Measurements from ENCODE around the gene SLC1A4.

The SLC1A4 gene

DNA sequence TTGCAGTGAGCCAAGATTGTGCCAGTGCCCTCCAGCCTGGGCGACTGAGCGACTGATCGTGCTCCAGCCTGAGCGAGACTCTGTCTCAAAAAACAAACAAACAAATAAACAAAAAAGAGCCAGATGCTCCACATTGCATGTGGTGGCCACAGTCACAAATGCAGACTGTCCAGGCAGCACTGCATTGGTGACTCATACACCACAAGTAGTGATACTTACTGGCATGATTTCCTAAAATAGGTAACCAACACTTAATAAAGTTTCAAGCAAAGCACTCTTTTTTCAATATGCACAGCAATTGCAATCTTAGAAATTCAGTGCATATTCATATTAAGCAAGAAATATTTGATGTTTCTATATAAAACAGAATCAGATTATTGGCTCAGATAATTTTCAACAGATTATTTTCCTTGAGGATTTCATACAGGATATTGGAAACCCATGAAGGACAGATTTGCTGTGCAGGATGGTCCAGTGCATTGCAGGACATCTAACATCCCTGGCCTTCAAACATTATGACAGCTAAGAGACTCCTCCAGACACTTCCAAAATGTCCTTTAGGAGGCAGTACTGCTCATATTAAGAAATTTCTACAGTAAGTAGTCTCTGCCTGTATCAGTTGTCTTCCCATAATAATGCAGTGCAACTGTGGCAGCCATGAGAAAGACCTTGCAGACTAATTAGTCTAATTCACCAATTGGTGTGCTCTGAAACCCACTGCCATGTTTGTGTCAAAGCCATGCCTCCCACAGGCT is 10.5 kb upstream of the SLC1A4 start:
- DNase-seq (ENCODE audit: low spot score) = no peak
- Histone ChIP-seq H2BK120ac (ENCODE audit: low read depth, low read length) (no peak overlapping the region), H2BK5ac (ENCODE audit: low read length) (no peak overlapping the region), H2AFZ (ENCODE audit: low read length) (no peak overlapping the region), H3K9me3 (replicated peaks in 1 of 2; ENCODE audit: control insufficient read depth in 2 of 2, insufficient read depth in 1 of 2, low read depth in 1 of 2, low read length in 2 of 2) (no peaks in the 10 kb centered on the region), H3K23ac (ENCODE audit: low read depth, low read length, poor library complexity) (no peak overlapping the region), H3K4me2 (ENCODE audit: insufficient read depth, low read length, poor library complexity, severe bottlenecking) (no peak overlapping the region), H2BK15ac (ENCODE audit: low read length) (no peak overlapping the region), H3K79me1 (ENCODE audit: low read depth, low read length) (no peaks in the 10 kb centered on the region), H4K91ac (ENCODE audit: low read depth, low read length, poor library complexity) (no peak overlapping the region), H4K8ac (ENCODE audit: low read depth, low read length) (no peak overlapping the region), H2BK12ac (ENCODE audit: low read length) (no peak overlapping the region), H3K9ac (ENCODE audit: low read depth, low read length, poor library complexity) (no peak overlapping the region), H3K14ac (ENCODE audit: low read length) (no peak overlapping the region), H3K4me3 (ENCODE audit: low read length in 2 of 2) (no peak overlapping the region), H3K27ac (replicated peaks; ENCODE audit: low read length) (no peak overlapping the region), H3K4me1 (ENCODE audit: control insufficient read depth in 2 of 2, insufficient read depth in 1 of 2, low read depth in 1 of 2, low read length in 2 of 2) (peaks cover 3 to 8% of the 10 kb centered on the region in 2 donors), H3K36me3 (replicated peaks in 1 of 2; ENCODE audit: control insufficient read depth in 2 of 2, insufficient read depth in 2 of 2, low read length in 2 of 2) (no peaks in the 10 kb centered on the region), H2AK5ac (ENCODE audit: low read depth, low read length) (no peak overlapping the region), H3K4ac (ENCODE audit: low read length) (no peak overlapping the region), H3K27me3 (ENCODE audit: control insufficient read depth in 3 of 3, insufficient read depth in 3 of 3, low read depth in 1 of 3, low read length in 3 of 3) (peaks cover 0 to 3% (median 0%) of the 10 kb centered on the region in 3 experiments), H3K18ac (ENCODE audit: low read length) (no peak overlapping the region)
- WGBS, 2 donors (ENCODE audit: extremely low coverage in 2 of 2, insufficient read length in 2 of 2, insufficient replicate concordance in 1 of 2) = no CpG with 5 or more reads among the region's 4 CpGs

- Histone ChIP-seq H3K18ac (ENCODE audit: low read length) (no peak overlapping the region), H3K79me1 (ENCODE audit: low read depth, low read length) (no peaks in the 10 kb centered on the region), H4K91ac (ENCODE audit: low read depth, low read length, poor library complexity) (no peak overlapping the region), H2AFZ (ENCODE audit: low read length) (no peak overlapping the region), H2BK15ac (ENCODE audit: low read length) (no peak overlapping the region), H4K8ac (ENCODE audit: low read depth, low read length) (no peak overlapping the region), H3K9me3 (replicated peaks in 1 of 2; ENCODE audit: control insufficient read depth in 2 of 2, insufficient read depth in 1 of 2, low read depth in 1 of 2, low read length in 2 of 2) (no peaks in the 10 kb centered on the region), H3K9ac (ENCODE audit: low read depth, low read length, poor library complexity) (no peak overlapping the region), H3K27ac (replicated peaks; ENCODE audit: low read length) (no peak overlapping the region), H2BK12ac (ENCODE audit: low read length) (no peak overlapping the region), H2BK120ac (ENCODE audit: low read depth, low read length) (no peak overlapping the region), H3K27me3 (ENCODE audit: control insufficient read depth in 3 of 3, insufficient read depth in 3 of 3, low read depth in 1 of 3, low read length in 3 of 3) (peaks cover 0 to 3% (median 0%) of the 10 kb centered on the region in 3 experiments), H3K4me3 (ENCODE audit: low read length in 2 of 2) (no peak overlapping the region), H3K4me2 (ENCODE audit: insufficient read depth, low read length, poor library complexity, severe bottlenecking) (no peak overlapping the region), H2AK5ac (ENCODE audit: low read depth, low read length) (no peak overlapping the region), H3K4me1 (ENCODE audit: control insufficient read depth in 2 of 2, insufficient read depth in 1 of 2, low read depth in 1 of 2, low read length in 2 of 2) (peaks cover 3 to 8% of the 10 kb centered on the region in 2 donors), H3K4ac (ENCODE audit: low read length) (no peak overlapping the region), H2BK5ac (ENCODE audit: low read length) (no peak overlapping the region), H3K36me3 (replicated peaks in 1 of 2; ENCODE audit: control insufficient read depth in 2 of 2, insufficient read depth in 2 of 2, low read length in 2 of 2) (no peaks in the 10 kb centered on the region), H3K14ac (ENCODE audit: low read length) (no peak overlapping the region), H3K23ac (ENCODE audit: low read depth, low read length, poor library complexity) (no peak overlapping the region)
- no peak for DNase-seq (ENCODE audit: low spot score)
- no CpG with 5 or more reads among the region's 1 CpG for WGBS, 2 donors (ENCODE audit: extremely low coverage in 2 of 2, insufficient read length in 2 of 2, insufficient replicate concordance in 1 of 2)
These were observed 9.5 kb upstream of the SLC1A4 start for GRCh38 chr2:64979744-64980143.

DNA sequence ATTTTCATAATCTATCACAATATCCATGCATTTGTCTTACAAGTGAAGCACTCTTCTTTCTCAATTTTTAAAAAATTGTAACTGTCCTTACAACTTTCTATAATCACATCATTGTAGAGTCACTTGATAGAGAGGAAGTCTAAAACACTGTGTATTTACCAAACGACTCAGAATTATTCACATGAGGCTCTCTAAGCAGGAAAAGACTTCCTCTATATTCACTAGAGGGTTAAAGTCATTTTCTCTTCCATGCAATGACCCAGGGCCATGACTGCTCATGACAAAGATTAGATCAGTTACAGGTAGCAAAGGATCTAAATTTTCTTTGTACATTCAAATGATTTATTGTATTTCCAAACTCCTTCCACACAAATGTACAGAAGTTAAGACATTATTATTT is 9.0 kb upstream of the SLC1A4 start:
- Histone ChIP-seq H3K79me1 (ENCODE audit: low read depth, low read length) (no peaks in the 10 kb centered on the region), H3K9me3 (replicated peaks in 1 of 2; ENCODE audit: control insufficient read depth in 2 of 2, insufficient read depth in 1 of 2, low read depth in 1 of 2, low read length in 2 of 2) (no peaks in the 10 kb centered on the region), H2BK5ac (ENCODE audit: low read length) (no peak overlapping the region), H3K36me3 (replicated peaks in 1 of 2; ENCODE audit: control insufficient read depth in 2 of 2, insufficient read depth in 2 of 2, low read length in 2 of 2) (no peaks in the 10 kb centered on the region), H3K14ac (ENCODE audit: low read length) (no peak overlapping the region), H3K4me1 (ENCODE audit: control insufficient read depth in 2 of 2, insufficient read depth in 1 of 2, low read depth in 1 of 2, low read length in 2 of 2) (peaks cover 2 to 6% of the 10 kb centered on the region in 2 donors), H2AK5ac (ENCODE audit: low read depth, low read length) (no peak overlapping the region), H4K91ac (ENCODE audit: low read depth, low read length, poor library complexity) (no peak overlapping the region), H2BK12ac (ENCODE audit: low read length) (no peak overlapping the region), H3K23ac (ENCODE audit: low read depth, low read length, poor library complexity) (no peak overlapping the region), H3K18ac (ENCODE audit: low read length) (no peak overlapping the region), H3K4me2 (ENCODE audit: insufficient read depth, low read length, poor library complexity, severe bottlenecking) (no peak overlapping the region), H3K9ac (ENCODE audit: low read depth, low read length, poor library complexity) (no peak overlapping the region), H2BK15ac (ENCODE audit: low read length) (no peak overlapping the region), H3K27ac (replicated peaks; ENCODE audit: low read length) (no peak overlapping the region), H3K27me3 (ENCODE audit: control insufficient read depth in 3 of 3, insufficient read depth in 3 of 3, low read depth in 1 of 3, low read length in 3 of 3) (peaks cover 0 to 3% (median 0%) of the 10 kb centered on the region in 3 experiments), H2AFZ (ENCODE audit: low read length) (no peak overlapping the region), H2BK120ac (ENCODE audit: low read depth, low read length) (no peak overlapping the region), H3K4ac (ENCODE audit: low read length) (no peak overlapping the region), H3K4me3 (ENCODE audit: low read length in 2 of 2) (no peak overlapping the region), H4K8ac (ENCODE audit: low read depth, low read length) (no peak overlapping the region)
- no peak for DNase-seq (ENCODE audit: low spot score)
- WGBS, 2 donors (ENCODE audit: extremely low coverage in 2 of 2, insufficient read length in 2 of 2, insufficient replicate concordance in 1 of 2) = no CpG with 5 or more reads among the region's 1 CpG

GRCh38 chr2:64982311-64982857 is 6.8 kb upstream of the SLC1A4 start:
- H3K4ac ChIP-seq (ENCODE audit: low read length) = no peak overlapping the region
- no peak overlapping the region for H2BK15ac ChIP-seq (ENCODE audit: low read length)
- DNase-seq (ENCODE audit: low spot score) = no peak
- WGBS, 2 donors (ENCODE audit: extremely low coverage in 2 of 2, insufficient read length in 2 of 2, insufficient replicate concordance in 1 of 2) = no CpG with 5 or more reads among the region's 2 CpGs
- no peaks in the 10 kb centered on the region for H3K79me1 ChIP-seq (ENCODE audit: low read depth, low read length)
- H3K4me3 ChIP-seq (ENCODE audit: low read length in 2 of 2) = no peak overlapping the region
- H3K27ac ChIP-seq (replicated peaks; ENCODE audit: low read length) = no peak overlapping the region
- H4K8ac ChIP-seq (ENCODE audit: low read depth, low read length) = no peak overlapping the region
- H2BK5ac ChIP-seq (ENCODE audit: low read length) = no peak overlapping the region
- no peak overlapping the region for H2AK5ac ChIP-seq (ENCODE audit: low read depth, low read length)
- no peak overlapping the region for H3K14ac ChIP-seq (ENCODE audit: low read length)
- H2BK12ac ChIP-seq (ENCODE audit: low read length) = no peak overlapping the region
- H3K27me3 ChIP-seq (ENCODE audit: control insufficient read depth in 3 of 3, insufficient read depth in 3 of 3, low read depth in 1 of 3, low read length in 3 of 3) = no peaks in the 10 kb centered on the region
- no peak overlapping the region for H3K9ac ChIP-seq (ENCODE audit: low read depth, low read length, poor library complexity)
- H4K91ac ChIP-seq (ENCODE audit: low read depth, low read length, poor library complexity) = no peak overlapping the region
- no peak overlapping the region for H3K18ac ChIP-seq (ENCODE audit: low read length)
- no peak overlapping the region for H3K4me2 ChIP-seq (ENCODE audit: insufficient read depth, low read length, poor library complexity, severe bottlenecking)
- H3K9me3 ChIP-seq (replicated peaks in 1 of 2; ENCODE audit: control insufficient read depth in 2 of 2, insufficient read depth in 1 of 2, low read depth in 1 of 2, low read length in 2 of 2) = no peaks in the 10 kb centered on the region
- H3K36me3 ChIP-seq (replicated peaks in 1 of 2; ENCODE audit: control insufficient read depth in 2 of 2, insufficient read depth in 2 of 2, low read length in 2 of 2) = no peaks in the 10 kb centered on the region
- H3K23ac ChIP-seq (ENCODE audit: low read depth, low read length, poor library complexity) = no peak overlapping the region
- H2BK120ac ChIP-seq (ENCODE audit: low read depth, low read length) = no peak overlapping the region
- no peak overlapping the region for H2AFZ ChIP-seq (ENCODE audit: low read length)
- H3K4me1 ChIP-seq (ENCODE audit: control insufficient read depth in 2 of 2, insufficient read depth in 1 of 2, low read depth in 1 of 2, low read length in 2 of 2) = peaks cover 2 to 4% of the 10 kb centered on the region in 2 donors
